Fibroblast of lung (primary cell): Measurements from ENCODE around the gene RELA. TPM values are rescaled to one million over a fixed set of nuclear protein-coding genes. Genes with fewer than 3 reads are reported as not detected.

Experiments
- DNase-seq, 2 donors: peaks; one replicate each; pipeline versions ENCODE4 v3.0.0 to v3.0.0-alpha.2; 2010; ENCODE audit warnings: low read depth in 2 of 2
- H2AFZ ChIP-seq: 2 replicates; pipeline ENCODE4 v1.5.1; 2012; ENCODE audit warnings: low read length, control low read depth, inconsistent platforms
- H3K27ac ChIP-seq: 2 replicates; pipeline ENCODE4 v1.5.1; 2011; ENCODE audit warnings: low read length, control low read depth; ENCODE audit not compliant: insufficient read depth
- H3K27me3 ChIP-seq: 2 replicates; pipeline ENCODE4 v1.5.1; 2011; ENCODE audit warnings: mild to moderate bottlenecking, low read length; ENCODE audit not compliant: control insufficient read depth, insufficient read depth
- H3K36me3 ChIP-seq: 2 replicates; pipeline ENCODE4 v1.5.1; 2011; ENCODE audit warnings: low read length; ENCODE audit not compliant: control insufficient read depth, insufficient read depth
- H3K4me1 ChIP-seq: 2 replicates; pipeline ENCODE4 v1.5.1; 2011; ENCODE audit warnings: low read length; ENCODE audit not compliant: control insufficient read depth, insufficient read depth; ENCODE audit errors: extremely low read depth
- H3K4me2 ChIP-seq: 2 replicates; pipeline ENCODE4 v1.5.1; 2011; ENCODE audit warnings: low read length, control low read depth; ENCODE audit not compliant: insufficient read depth; ENCODE audit errors: extremely low read depth
- H3K4me3 ChIP-seq, 4 experiments: fragments of 200-600 bp in 1 of 4; sonication (generic) in 1 of 4; replicated peaks in 1 of 4; 2 replicates each; pipeline ENCODE4 v1.5.1; 2011 to 2016; ENCODE audit warnings: low read length in 4 of 4, low read depth in 3 of 4, mild to moderate bottlenecking in 3 of 4, control low read depth in 2 of 4, inconsistent platforms in 1 of 4, mixed read lengths in 1 of 4; ENCODE audit not compliant: insufficient read depth in 1 of 4; ENCODE audit errors: control extremely low read depth in 1 of 4
- H3K79me2 ChIP-seq: 2 replicates; pipeline ENCODE4 v1.5.1; 2012; ENCODE audit warnings: mild to moderate bottlenecking, low read length, inconsistent platforms; ENCODE audit not compliant: control insufficient read depth, insufficient read depth
- H3K9ac ChIP-seq: 2 replicates; pipeline ENCODE4 v1.5.1; 2011; ENCODE audit warnings: mild to moderate bottlenecking, low read length, control low read depth; ENCODE audit not compliant: insufficient read depth
- H3K9me3 ChIP-seq: 2 replicates; pipeline ENCODE4 v1.5.1; 2012; ENCODE audit warnings: low read depth, low read length; ENCODE audit not compliant: control insufficient read depth, insufficient read depth
- H4K20me1 ChIP-seq: 2 replicates; pipeline ENCODE4 v1.5.1; 2011; ENCODE audit warnings: low read length; ENCODE audit not compliant: control insufficient read depth, insufficient read depth; ENCODE audit errors: extremely low read depth
- CTCF ChIP-seq, 2 donors: IDR thresholded peaks in 1 of 2; conservative IDR thresholded peaks in 1 of 2; 1 replicate in 1 of 2; 2 replicates in 1 of 2; pipeline ENCODE4 v1.5.1; 2011 to 2012; ENCODE audit warnings: low read length in 2 of 2, control low read depth in 1 of 2, inconsistent platforms in 1 of 2, low read depth in 1 of 2, mild to moderate bottlenecking in 1 of 2
- EZH2 ChIP-seq: IDR thresholded peaks from 2 replicates; pipeline ENCODE4 v1.5.1; 2012; ENCODE audit warnings: low read length, control low read depth, mild to moderate bottlenecking; ENCODE audit errors: missing control alignments
- polyA plus RNA-seq, 2 donors: library from polyadenylated mRNA; depleted of rRNA in 1 of 2; stranded (reverse) in 1 of 2; unstranded in 1 of 2; fragments of >200 nt; gene quantifications; 2 replicates each; pipeline ENCODE4 v1.2.1, GENCODE V29; 2011 to 2012; ENCODE audit warnings: missing spikeins in 1 of 2
- total RNA-seq: library from RNA; depleted of rRNA; stranded (reverse); fragments of >200 nt; gene quantifications from 2 replicates; pipeline ENCODE4 v1.2.1, GENCODE V29; 2014

Gene RELA
- total and polyA plus RNA-seq, 2 donors (not counting 1 experiment from before 2014, with no cell fraction given) = 15.7 to 23.0 TPM

- Histone ChIP-seq H3K79me2 (no peaks in the 10 kb centered on the region), H3K9ac (no peak overlapping the region)
- DNase-seq = no peak
Observed at GRCh38 chr11:65672982-65673381, 10.3 kb upstream of the RELA start.

GRCh38 chr11:65672180-65672860 is 9.6 kb upstream of the RELA start:
- Histone ChIP-seq H3K4me2 (no peak overlapping the region), H3K9ac (no peak overlapping the region), H3K27me3 (no peaks in the 10 kb centered on the region), H3K27ac (no peak overlapping the region), H3K4me3 (no peak overlapping the region), H3K9me3 (no peaks in the 10 kb centered on the region), H3K36me3 (no peaks in the 10 kb centered on the region), H3K4me1 (no peaks in the 10 kb centered on the region), H2AFZ (no peak overlapping the region), H3K79me2 (no peaks in the 10 kb centered on the region), H4K20me1 (no peaks in the 10 kb centered on the region)
- no peak for DNase-seq
- TF ChIP-seq CTCF (conservative IDR thresholded peaks at IDR 0.05 in 1 of 2, IDR thresholded peaks at IDR 0.05 in 1 of 2; ENCODE audit: low read depth in 1 of 2, low read length in 2 of 2) (no peak), EZH2 (no peak)

More at GRCh38 chr11:65672982-65673381, 10.3 kb upstream of the RELA start:
- Histone ChIP-seq H3K4me3 (no peak overlapping the region), H3K27ac (no peak overlapping the region), H3K9me3 (no peaks in the 10 kb centered on the region), H2AFZ (no peak overlapping the region), H3K27me3 (no peaks in the 10 kb centered on the region), H3K36me3 (no peaks in the 10 kb centered on the region), H3K4me2 (no peak overlapping the region), H3K4me1 (no peaks in the 10 kb centered on the region), H4K20me1 (no peaks in the 10 kb centered on the region)
- no peak for TF ChIP-seq EZH2
- no peak for TF ChIP-seq CTCF (conservative IDR thresholded peaks at IDR 0.05 in 1 of 2, IDR thresholded peaks at IDR 0.05 in 1 of 2; ENCODE audit: low read depth in 1 of 2, low read length in 2 of 2)

GRCh38 chr11:65663639-65664200 is 1.0 kb upstream of the RELA start:
- Histone ChIP-seq H3K79me2 (peaks cover 30% of the 10 kb centered on the region), H2AFZ (peak overlapping the region; percentile 32), H3K27me3 (no peaks in the 10 kb centered on the region), H3K36me3 (peaks cover 20% of the 10 kb centered on the region), H3K9me3 (no peaks in the 10 kb centered on the region), H3K4me1 (peaks cover 10% of the 10 kb centered on the region), H3K4me3 (peak overlapping the region; percentile 50 to 96 (median 60)), H3K4me2 (peak overlapping the region; percentile 64), H3K27ac (peak overlapping the region; percentile 94), H4K20me1 (no peaks in the 10 kb centered on the region), H3K9ac (peak overlapping the region; percentile 88)
- peak; percentile 39 to 70 for DNase-seq
- TF ChIP-seq CTCF (conservative IDR thresholded peaks at IDR 0.05 in 1 of 2, IDR thresholded peaks at IDR 0.05 in 1 of 2; ENCODE audit: low read depth in 1 of 2, low read length in 2 of 2) = no peak
- TF ChIP-seq EZH2 = no peak
